Osteoblast (primary cell): Measurements from ENCODE around the gene ISCA1. TPM values are rescaled to one million over a fixed set of nuclear protein-coding genes. Genes with fewer than 3 reads are reported as not detected.

Experiments
- DNase-seq: peaks from one replicate; pipeline ENCODE4 v3.0.0; 2011; ENCODE audit warnings: low spot score, mixed read lengths; ENCODE audit not compliant: insufficient read length; ENCODE audit errors: missing footprints
- H2AFZ ChIP-seq: 2 replicates; pipeline ENCODE4 v1.6.0; 2011; ENCODE audit warnings: mild to moderate bottlenecking, low read length
- H3K27ac ChIP-seq: 2 replicates; pipeline ENCODE4 v1.5.1; 2011; ENCODE audit warnings: mild to moderate bottlenecking, low read depth, low read length, moderate library complexity
- H3K27me3 ChIP-seq: 2 replicates; pipeline ENCODE4 v1.6.0; 2012; ENCODE audit warnings: mild to moderate bottlenecking, control low read depth, inconsistent platforms, low read length, moderate library complexity; ENCODE audit not compliant: insufficient read depth
- H3K36me3 ChIP-seq: 2 replicates; pipeline ENCODE4 v1.5.1; 2011; ENCODE audit warnings: mild to moderate bottlenecking, low read length, control low read depth, moderate library complexity; ENCODE audit not compliant: insufficient read depth
- H3K4me1 ChIP-seq: 2 replicates; pipeline ENCODE4 v1.5.1; 2011; ENCODE audit warnings: mild to moderate bottlenecking, low read length, control low read depth, moderate library complexity; ENCODE audit not compliant: insufficient read depth
- H3K4me2 ChIP-seq: 2 replicates; pipeline ENCODE4 v1.6.0; 2011; ENCODE audit warnings: mild to moderate bottlenecking, low read length; ENCODE audit not compliant: insufficient read depth
- H3K4me3 ChIP-seq: fragments of 200-600 bp; sonication (generic); 3 replicates; pipeline ENCODE4 v1.5.1; 2012; ENCODE audit warnings: mild to moderate bottlenecking, low read length, inconsistent platforms; ENCODE audit not compliant: insufficient read depth
- H3K79me2 ChIP-seq: 2 replicates; pipeline ENCODE4 v1.6.0; 2012; ENCODE audit warnings: mild to moderate bottlenecking, low read length, control low read depth, inconsistent platforms; ENCODE audit not compliant: insufficient read depth
- H3K9me3 ChIP-seq: 2 replicates; pipeline ENCODE4 v1.5.1; 2011; ENCODE audit warnings: low read depth, low read length, control low read depth
- H4K20me1 ChIP-seq: 2 replicates; pipeline ENCODE4 v1.6.0; 2012; ENCODE audit warnings: mild to moderate bottlenecking, low read length, control low read depth; ENCODE audit not compliant: insufficient read depth
- CTCF ChIP-seq: IDR thresholded peaks from 2 replicates; pipeline ENCODE4 v1.5.1; 2011; ENCODE audit warnings: mild to moderate bottlenecking, low read depth, low read length, moderate library complexity; ENCODE audit errors: extremely low read depth
- total RNA-seq: library from RNA; depleted of rRNA; stranded (reverse); fragments of >200 nt; gene quantifications from 2 replicates; pipeline ENCODE4 v1.2.3, GENCODE V29; 2012

The ISCA1 gene
- total RNA-seq, 1 donor = 34.7 TPM

GRCh38 chr9:86253577-86253976 lies 28.8 kb downstream of the ISCA1 start:
- Histone ChIP-seq H3K4me1 (no peaks in the 10 kb centered on the region), H3K27ac (no peak overlapping the region), H3K36me3 (no peaks in the 10 kb centered on the region), H3K4me3 (no peak overlapping the region), H4K20me1 (no peaks in the 10 kb centered on the region), H3K27me3 (no peaks in the 10 kb centered on the region), H3K9me3 (no peaks in the 10 kb centered on the region), H3K4me2 (no peak overlapping the region), H2AFZ (no peak overlapping the region), H3K79me2 (no peaks in the 10 kb centered on the region)
- DNase-seq = no peak
- TF ChIP-seq CTCF = no peak

DNA sequence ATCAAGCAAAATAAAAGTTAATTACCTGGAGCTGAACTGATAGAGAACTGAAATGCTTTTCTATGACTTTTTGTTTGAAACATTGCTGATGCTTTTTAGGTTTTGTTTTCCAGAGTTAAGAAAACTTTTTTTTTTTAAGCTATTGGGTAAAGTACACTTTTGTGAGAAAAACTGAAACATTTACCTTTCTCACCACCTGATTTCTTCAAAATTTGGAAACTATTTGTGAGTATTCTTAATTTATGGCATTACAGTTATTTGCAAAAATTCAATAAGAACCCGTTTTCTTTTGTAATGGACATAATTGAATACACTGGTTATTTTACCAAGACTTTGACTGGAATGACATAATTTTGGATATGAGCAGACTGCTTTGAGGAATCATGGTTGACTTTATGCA lies 29.5 kb downstream of the ISCA1 start:
- Histone ChIP-seq H3K36me3 (no peaks in the 10 kb centered on the region), H3K4me3 (no peak overlapping the region), H4K20me1 (no peaks in the 10 kb centered on the region), H3K4me1 (no peaks in the 10 kb centered on the region), H3K4me2 (no peak overlapping the region), H2AFZ (no peak overlapping the region), H3K9me3 (no peaks in the 10 kb centered on the region), H3K27ac (no peak overlapping the region), H3K27me3 (no peaks in the 10 kb centered on the region), H3K79me2 (no peaks in the 10 kb centered on the region)
- no peak for DNase-seq
- TF ChIP-seq CTCF = no peak

DNA sequence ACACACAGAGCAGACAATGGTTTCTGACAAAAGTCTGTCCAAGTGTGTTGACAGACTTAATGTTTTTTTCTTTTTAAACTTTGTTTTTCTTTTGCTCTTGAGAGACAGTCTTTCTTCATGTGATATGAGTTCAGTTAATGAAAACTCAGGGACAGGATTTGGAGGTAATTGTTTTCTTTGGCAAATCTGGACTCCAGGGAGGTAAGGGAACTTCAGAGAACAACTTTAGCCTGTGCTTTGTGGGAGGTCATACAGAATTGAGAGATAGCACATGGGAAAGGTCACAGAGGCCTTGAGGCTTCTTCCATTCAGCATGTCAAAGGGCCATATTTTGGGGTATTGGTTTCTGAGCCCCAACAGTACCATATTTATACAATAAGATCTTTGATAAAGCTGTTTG lies 32.2 kb downstream of the ISCA1 start:
- DNase-seq = no peak
- Histone ChIP-seq H3K4me2 (no peak overlapping the region), H3K79me2 (no peaks in the 10 kb centered on the region), H3K36me3 (no peaks in the 10 kb centered on the region), H3K4me1 (no peaks in the 10 kb centered on the region), H2AFZ (no peak overlapping the region), H4K20me1 (no peaks in the 10 kb centered on the region), H3K4me3 (no peak overlapping the region), H3K9me3 (no peaks in the 10 kb centered on the region), H3K27me3 (no peaks in the 10 kb centered on the region), H3K27ac (no peak overlapping the region)
- no peak for TF ChIP-seq CTCF

DNA sequence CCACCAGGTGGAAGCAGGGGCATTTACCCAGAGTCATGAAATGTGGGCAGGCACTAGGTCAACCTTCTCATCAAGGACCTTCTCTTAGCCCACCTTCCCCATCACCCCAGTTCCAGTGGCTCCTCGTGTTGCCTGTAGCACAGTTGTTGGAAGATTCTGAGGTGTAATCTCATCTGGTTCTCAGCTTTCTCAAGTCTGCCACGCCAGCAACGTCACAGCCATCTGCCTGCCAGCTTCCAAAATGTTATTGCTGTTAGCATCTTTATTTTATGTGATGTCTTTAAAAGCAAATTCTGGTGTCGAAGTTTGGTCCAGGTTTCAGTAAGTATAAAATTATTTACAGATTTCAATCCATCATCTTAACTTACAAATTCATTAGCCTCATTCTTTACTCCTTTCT lies 33.6 kb downstream of the ISCA1 start:
- DNase-seq = no peak
- H3K27ac ChIP-seq = no peak overlapping the region
- H4K20me1 ChIP-seq = no peaks in the 10 kb centered on the region
- H2AFZ ChIP-seq = no peak overlapping the region
- no peak overlapping the region for H3K4me2 ChIP-seq
- no peaks in the 10 kb centered on the region for H3K36me3 ChIP-seq
- H3K4me3 ChIP-seq = no peak overlapping the region
- H3K79me2 ChIP-seq = no peaks in the 10 kb centered on the region
- TF ChIP-seq CTCF = no peak
- no peaks in the 10 kb centered on the region for H3K4me1 ChIP-seq
- H3K9me3 ChIP-seq = no peaks in the 10 kb centered on the region
- no peaks in the 10 kb centered on the region for H3K27me3 ChIP-seq
